Activated CD4-positive, alpha-beta T cell treated with anti-CD3 and anti-CD28 coated beads, Interleukin-2, Interleukin-6, amounts not matched to agents 100 ng/mL and 50 ng/mL, durations not matched to agents 16 hours and 8 hours (primary cell): Measurements from ENCODE around the gene HS6ST1.
"Not testable (repeated sequence)": the region's sequence is repeated elsewhere in the genome, so short reads cannot be mapped to it uniquely, and the experiment has no call there.

Source experiments
- DNase-seq: peaks from one replicate; pipeline ENCODE4 v3.0.0-alpha.2; 2020

Gene HS6ST1

GRCh38 chr2:128321784-128322714 is 3.4 kb upstream of the HS6ST1 start:
- DNase-seq, result peak; percentile 87

GRCh38 chr2:128320906-128321771 is 2.5 kb upstream of the HS6ST1 start:
- DNase-seq, result no peak

GRCh38 chr2:128320192-128320905 is 1.7 kb upstream of the HS6ST1 start:
- DNase-seq, result no peak

GRCh38 chr2:128319631-128320191 is 1.0 kb upstream of the HS6ST1 start:
- no peak for DNase-seq

GRCh38 chr2:128318245-128318644 is 423 bp downstream of the HS6ST1 start:
- not testable (repeated sequence) for DNase-seq

GRCh38 chr2:128317899-128318225 is 806 bp downstream of the HS6ST1 start:
- not testable (repeated sequence) for DNase-seq

GRCh38 chr2:128317181-128317898 is 1.3 kb downstream of the HS6ST1 start:
- DNase-seq, result peak; percentile 23

GRCh38 chr2:128316777-128317180 is 1.9 kb downstream of the HS6ST1 start:
- DNase-seq, result no peak

- no peak for DNase-seq
Observed at GRCh38 chr2:128315829-128316776, 2.6 kb downstream of the HS6ST1 start.

- no peak for DNase-seq
Observed at GRCh38 chr2:128315122-128315828, 3.4 kb downstream of the HS6ST1 start.

- DNase-seq, result no peak
Observed at GRCh38 chr2:128314348-128315121, 4.1 kb downstream of the HS6ST1 start.

- DNase-seq, result no peak
Observed at GRCh38 chr2:128313931-128314347, 4.7 kb downstream of the HS6ST1 start.

- no peak for DNase-seq
Observed at GRCh38 chr2:128313091-128313836, 5.4 kb downstream of the HS6ST1 start.

- DNase-seq, result no peak
Observed at GRCh38 chr2:128312411-128312810, 6.3 kb downstream of the HS6ST1 start.

GRCh38 chr2:128311755-128312341 is 6.8 kb downstream of the HS6ST1 start:
- DNase-seq, result no peak

- DNase-seq, result no peak
Observed at GRCh38 chr2:128311216-128311754, 7.4 kb downstream of the HS6ST1 start.

- no peak for DNase-seq
Observed at GRCh38 chr2:128310761-128311160, 7.9 kb downstream of the HS6ST1 start.
